ENCODE measurements around the gene RAB3GAP2.
"Not testable (repeated sequence)": the region's sequence is repeated elsewhere in the genome, so short reads cannot be mapped to it uniquely, and the experiment has no call there.

Gene RAB3GAP2

DNA sequence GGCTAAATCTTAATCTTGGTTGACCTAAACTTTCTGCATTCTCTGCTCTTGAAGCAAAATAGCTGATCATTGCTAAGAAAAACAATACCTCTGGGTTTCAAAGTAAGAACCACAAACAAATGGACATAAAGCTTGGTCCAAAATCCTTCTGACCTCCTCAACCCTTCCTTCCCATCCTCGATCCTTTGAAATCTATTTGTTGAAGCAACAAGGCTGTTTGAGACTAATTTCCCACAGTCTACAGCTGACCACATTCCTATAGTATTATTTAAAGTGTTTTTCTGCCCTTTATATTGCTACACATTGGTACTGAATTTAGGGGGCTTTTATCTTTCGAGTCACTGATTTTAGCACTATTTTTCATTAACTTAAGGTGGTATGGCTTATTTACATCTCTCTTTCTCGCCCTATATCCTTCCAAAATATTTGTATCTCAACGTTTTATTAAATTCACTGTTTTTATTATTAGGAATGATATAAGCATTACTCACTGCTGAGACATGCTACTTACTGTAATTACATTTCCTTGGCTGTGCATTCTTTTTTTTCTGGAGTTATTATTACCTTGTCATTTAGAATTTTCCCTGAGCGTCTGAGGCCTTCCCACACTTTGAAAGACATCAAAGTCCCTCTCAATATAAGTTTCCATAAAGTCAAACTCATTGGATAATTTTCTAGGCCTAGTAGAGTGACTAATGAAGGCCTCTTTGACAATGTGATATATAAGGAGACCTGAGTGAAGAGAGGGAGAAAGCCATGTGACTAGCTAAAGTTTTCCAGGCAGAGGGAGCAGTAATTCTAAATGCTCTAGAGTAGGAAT lies 73.9 kb downstream of the RAB3GAP2 start:
- no peak for DNase-seq (ENCODE audit: low spot score)

- no peak for DNase-seq (ENCODE audit: low spot score)
Observed at GRCh38 chr1:220195701-220196100, 76.6 kb downstream of the RAB3GAP2 start.

DNA sequence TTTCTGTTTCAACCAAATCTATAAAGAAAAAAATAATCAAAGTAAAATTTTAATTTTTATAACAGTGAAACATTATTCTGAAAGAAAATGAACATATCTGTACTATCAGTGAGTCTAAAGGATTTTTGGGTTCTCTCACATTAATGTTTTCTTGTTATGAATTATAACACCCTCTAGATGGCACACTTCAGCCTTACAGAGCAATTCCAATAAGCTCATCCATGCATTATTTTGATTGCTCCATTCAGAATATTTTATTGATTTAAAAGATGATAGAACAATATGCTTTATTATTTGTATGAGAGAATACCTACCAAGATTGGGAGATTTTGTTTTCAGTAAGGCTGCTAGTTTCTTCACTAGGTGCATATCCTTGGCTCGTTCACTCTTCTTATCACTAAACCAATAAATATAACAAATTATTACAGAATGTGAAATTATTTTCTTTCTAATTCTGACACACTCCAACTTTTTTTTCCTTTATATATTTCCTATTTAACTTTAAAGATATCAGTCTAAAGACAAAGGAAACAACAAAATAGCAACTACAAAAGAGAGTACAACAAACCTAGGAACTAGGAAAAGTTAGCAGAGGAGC lies 82.4 kb downstream of the RAB3GAP2 start:
- DNase-seq (ENCODE audit: low spot score), result peak; percentile 47

DNA sequence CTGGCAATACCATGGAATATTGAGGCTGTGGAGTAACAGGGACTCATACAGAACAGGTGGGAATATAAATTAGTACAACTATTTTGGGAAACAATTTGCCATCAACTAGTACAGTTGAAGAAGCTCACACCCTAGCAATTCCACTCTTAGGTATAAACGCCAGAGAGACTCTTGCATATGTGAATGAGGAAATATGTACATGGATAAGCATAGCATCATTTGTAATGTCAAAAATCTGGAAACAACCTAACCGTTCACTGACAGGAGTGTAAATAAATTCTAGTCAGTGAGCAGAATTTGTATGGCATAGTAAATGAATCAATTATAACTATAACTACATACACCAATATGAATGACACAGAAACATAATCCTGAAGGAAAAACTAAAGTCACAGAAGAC lies 83.7 kb downstream of the RAB3GAP2 start:
- DNase-seq (ENCODE audit: low spot score), result no peak

DNA sequence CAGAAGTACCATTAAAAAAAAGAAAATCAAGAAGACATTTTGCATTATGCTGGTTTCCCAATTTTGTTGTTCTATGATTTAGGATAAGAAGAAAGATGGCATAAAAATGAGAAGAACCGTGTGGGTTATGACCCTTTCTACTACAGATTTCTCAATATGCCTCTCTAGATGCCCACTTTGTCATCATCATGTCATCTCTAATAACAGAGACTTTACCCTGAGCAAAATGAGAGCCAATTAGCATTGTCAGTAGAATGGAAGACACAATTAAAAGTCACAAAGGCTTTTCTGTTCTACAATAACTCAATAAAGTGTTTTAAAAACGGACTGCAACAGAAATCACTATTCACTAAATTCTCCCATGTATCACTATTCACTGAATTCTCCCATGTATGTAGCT lies 85.5 kb downstream of the RAB3GAP2 start:
- no peak for DNase-seq (ENCODE audit: low spot score)

- DNase-seq (ENCODE audit: low spot score), result no peak
Observed at GRCh38 chr1:220184506-220184905, 87.7 kb downstream of the RAB3GAP2 start.

DNA sequence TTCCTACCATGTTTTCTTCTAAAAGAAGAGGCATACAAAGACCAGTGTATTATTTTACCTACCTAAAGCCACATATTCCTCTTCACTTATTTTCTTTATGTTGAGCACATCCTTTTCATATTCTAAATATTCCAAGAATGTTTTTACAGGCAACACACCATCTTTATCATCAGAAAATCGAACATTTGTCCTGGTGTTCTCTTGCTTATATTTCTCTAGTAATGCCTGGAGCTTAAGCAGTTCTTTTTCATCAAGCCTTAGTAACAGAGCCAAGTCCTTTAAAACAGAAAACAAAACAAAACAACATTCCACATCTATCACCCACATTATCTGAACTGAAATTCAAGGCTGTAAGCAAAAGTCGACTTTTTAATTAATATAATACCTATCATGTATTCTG lies 89.6 kb downstream of the RAB3GAP2 start:
- no peak for DNase-seq (ENCODE audit: low spot score)

DNA sequence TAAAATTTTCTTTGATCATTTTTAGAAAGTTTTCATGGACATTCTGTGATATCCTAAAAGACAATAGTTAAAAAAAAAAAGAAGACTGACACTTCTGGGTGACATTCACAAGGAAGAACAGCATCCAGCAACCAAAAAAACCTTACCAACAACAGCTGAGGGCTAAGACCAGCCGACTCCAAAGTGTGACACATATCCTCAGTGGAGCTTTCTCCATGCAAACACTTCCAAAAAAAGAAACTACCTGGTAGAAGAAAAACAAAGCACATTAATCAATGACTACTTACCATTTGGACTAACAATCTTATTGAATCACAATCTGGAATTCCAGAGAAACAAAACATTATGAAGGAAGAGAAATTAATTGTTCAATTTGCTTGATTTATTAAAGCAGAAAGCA lies 90.1 kb downstream of the RAB3GAP2 start:
- DNase-seq (ENCODE audit: low spot score), result no peak

- DNase-seq (ENCODE audit: low spot score), result no peak
Observed at GRCh38 chr1:220176540-220176939, 95.7 kb downstream of the RAB3GAP2 start.

DNA sequence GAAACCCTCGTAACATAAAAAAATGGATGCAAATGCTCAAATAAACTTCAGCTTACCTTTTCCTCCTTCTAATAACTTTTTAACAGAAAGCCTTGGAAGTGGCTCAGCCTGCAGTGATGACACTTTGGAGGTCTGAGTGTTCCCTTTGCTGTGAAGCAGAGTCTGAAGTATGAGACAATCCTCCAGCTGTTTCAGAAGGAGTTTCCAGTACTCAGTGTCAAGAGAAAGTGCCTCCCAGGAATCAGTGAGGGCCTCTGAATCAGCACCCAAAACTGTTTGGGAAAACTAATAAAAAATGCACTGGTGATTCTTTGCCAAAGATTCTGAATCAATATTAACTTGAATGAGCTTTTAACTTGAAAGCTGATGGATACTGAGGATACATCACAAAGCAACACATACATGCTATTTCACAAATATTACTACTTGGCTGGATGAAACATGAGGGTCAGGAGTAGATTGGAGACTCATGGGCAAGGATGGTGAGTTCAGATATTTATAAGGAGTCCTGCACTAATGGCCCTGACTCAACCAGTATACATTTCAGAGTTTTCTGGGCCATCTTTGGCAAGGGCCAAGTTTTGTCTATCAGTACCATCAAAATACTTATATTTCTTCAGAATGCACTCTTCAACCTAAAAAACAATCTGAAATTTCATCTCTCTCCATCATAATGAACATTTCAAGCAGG lies 101.3 kb downstream of the RAB3GAP2 start:
- DNase-seq (ENCODE audit: low spot score), result no peak

- not testable (repeated sequence) for DNase-seq (ENCODE audit: low spot score)
Observed at GRCh38 chr1:220169887-220170286, 102.4 kb downstream of the RAB3GAP2 start.

- no peak for DNase-seq (ENCODE audit: low spot score)
Observed at GRCh38 chr1:220166853-220167252, 105.4 kb downstream of the RAB3GAP2 start.

DNA sequence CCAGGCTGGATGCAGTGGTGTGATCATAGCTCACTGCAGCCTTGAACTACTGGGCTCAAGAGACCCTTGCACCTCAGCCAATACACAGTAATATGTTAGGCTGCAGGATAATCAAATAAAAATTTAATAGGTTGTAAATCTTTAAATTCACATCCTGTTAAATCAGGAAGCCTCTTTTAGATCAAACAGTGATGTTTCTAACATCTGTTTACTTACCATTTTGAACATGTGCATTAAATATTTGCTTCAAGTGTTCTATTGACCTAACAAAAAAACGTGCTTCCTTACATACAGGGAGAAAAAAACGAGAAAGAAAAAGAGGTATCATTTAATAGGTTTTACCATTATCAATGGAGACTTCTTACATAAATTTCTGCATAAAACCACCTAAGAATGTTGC lies 107.7 kb downstream of the RAB3GAP2 start:
- DNase-seq (ENCODE audit: low spot score), result no peak

DNA sequence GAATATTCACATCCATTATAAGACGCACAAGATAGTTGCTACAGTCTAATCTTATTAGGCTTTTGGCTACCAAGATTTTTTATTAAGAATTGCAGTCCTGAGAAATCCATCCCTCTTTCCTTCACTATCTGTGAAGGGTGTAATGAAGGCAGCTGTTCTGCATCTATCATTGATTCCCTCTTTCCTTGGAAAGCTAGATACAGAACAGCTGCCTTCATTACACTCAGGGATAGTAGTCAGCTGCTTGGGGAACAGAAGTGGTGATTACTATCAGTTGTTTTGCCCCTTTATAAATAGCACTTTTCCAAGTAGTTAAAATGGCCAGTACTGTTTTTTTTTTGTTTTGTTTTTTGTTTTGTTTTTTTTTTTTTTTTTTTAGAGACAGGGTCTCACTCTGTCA lies 108.1 kb downstream of the RAB3GAP2 start:
- DNase-seq (ENCODE audit: low spot score), result no peak

GRCh38 chr1:220160027-220160426 lies 112.2 kb downstream of the RAB3GAP2 start:
- DNase-seq (ENCODE audit: low spot score), result no peak

- no peak for DNase-seq (ENCODE audit: low spot score)
Observed at GRCh38 chr1:220159041-220159440, 113.2 kb downstream of the RAB3GAP2 start.

DNA sequence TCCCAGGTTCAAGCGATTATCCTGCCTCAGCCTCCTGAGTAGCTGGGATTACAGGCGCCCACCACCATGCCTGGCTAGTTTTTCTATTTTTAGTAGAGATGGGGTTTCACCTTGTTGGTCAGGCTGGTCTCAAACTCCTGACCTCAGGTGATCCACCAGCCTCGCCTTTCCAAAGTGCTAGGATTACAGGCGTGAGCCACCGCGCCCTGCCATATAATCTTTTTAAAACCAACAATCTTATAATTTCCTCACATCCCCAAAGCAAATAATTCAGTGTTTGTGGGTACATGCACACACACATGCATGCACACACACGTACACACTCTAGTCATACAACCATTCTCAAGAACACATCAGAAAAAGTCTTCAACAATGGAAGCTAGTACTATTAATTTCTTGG lies 113.7 kb downstream of the RAB3GAP2 start:
- DNase-seq (ENCODE audit: low spot score), result not testable (repeated sequence)

DNA sequence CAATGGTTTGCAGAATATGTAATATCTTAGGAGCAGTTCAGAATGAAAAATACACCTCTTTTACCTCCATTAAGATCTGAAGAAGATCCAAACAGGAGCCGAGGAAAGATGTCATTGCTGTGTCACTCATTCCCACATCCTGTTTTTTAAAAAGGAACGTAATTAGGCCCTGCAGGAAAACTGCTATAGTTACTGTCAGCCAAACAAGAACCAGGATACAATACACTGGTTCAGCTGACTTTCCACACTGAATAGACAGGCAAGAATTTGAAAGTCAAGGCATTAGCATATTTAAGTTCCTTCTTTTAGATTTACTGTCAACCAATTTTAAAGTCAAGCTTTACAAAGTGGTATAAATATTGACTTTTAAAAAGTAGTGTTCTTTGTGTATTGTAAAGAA lies 114.5 kb downstream of the RAB3GAP2 start:
- DNase-seq (ENCODE audit: low spot score), result no peak

GRCh38 chr1:220156620-220157146 lies 115.6 kb downstream of the RAB3GAP2 start:
- no peak for DNase-seq (ENCODE audit: low spot score)

GRCh38 chr1:220153147-220153546 lies 119.1 kb downstream of the RAB3GAP2 start:
- no peak for DNase-seq (ENCODE audit: low spot score)

GRCh38 chr1:220151454-220151853 lies 120.8 kb downstream of the RAB3GAP2 start:
- no peak for DNase-seq (ENCODE audit: low spot score)

DNA sequence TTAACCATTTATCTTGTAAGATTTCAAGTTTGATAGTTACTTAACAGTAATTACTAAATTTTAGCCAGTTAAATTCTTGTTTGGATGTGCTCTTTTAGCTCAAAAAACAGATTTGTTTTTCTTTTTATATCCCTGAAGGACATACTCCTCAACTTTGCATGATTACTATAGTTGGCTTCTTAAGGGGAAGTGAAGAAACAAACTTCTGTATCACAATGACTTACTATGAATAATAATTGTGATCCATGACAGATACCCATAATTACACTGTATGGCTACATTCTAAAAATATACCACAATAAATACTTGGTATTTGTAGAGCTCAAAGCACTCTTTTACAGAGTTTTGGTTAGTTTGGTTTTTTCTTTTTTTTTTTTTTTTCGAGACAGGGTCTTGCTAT lies 122.5 kb downstream of the RAB3GAP2 start:
- no peak for DNase-seq (ENCODE audit: low spot score)

- DNase-seq (ENCODE audit: low spot score), result no peak
Observed at GRCh38 chr1:220144051-220144450, 128.2 kb downstream of the RAB3GAP2 start.

Data from NAMALWA (cell line).